HEK293T (cell line): ENCODE measurements around the gene GPR39.

Experiments
- CTCF ChIA-PET: fragments of 350-600 bp; formaldehyde crosslinking; extraction: SDS; loops from one replicate; lab custom pipeline; 2021; ENCODE audit warnings: antibody characterized with exemption, inconsistent platforms; lab: Yijun Ruan, JAX
- POLR2A ChIA-PET: fragments of 350-600 bp; formaldehyde crosslinking; extraction: SDS; loops from one replicate; lab custom pipeline; 2020; ENCODE audit warnings: antibody characterized with exemption, inconsistent platforms; lab: Yijun Ruan, JAX
- DNase-seq: peaks from one replicate; pipeline ENCODE4 v3.0.0; 2012; ENCODE audit warnings: mixed read lengths; ENCODE audit errors: extremely low spot score
- ARNT ChIP-seq: fragments of 450-650 bp; IDR thresholded peaks from 2 replicates; pipeline ENCODE4 v1.6.1; 2017; ENCODE audit warnings: mild to moderate bottlenecking
- BHLHE40 ChIP-seq: fragments of 450-650 bp; IDR thresholded peaks from 2 replicates; pipeline ENCODE4 v1.6.1; 2016; ENCODE audit warnings: mild to moderate bottlenecking, moderate library complexity, borderline replicate concordance
- CTBP1 ChIP-seq: fragments of 450-650 bp; IDR thresholded peaks from 2 replicates; pipeline ENCODE4 v1.6.1; 2016; ENCODE audit warnings: borderline replicate concordance
- ELF4 ChIP-seq: fragments of 450-650 bp; IDR thresholded peaks from 2 replicates; pipeline ENCODE4 v1.6.1; 2017; ENCODE audit warnings: antibody characterized with exemption
- FOXA1 ChIP-seq: fragments of 450-650 bp; IDR thresholded peaks from 2 replicates; pipeline ENCODE4 v1.6.1; 2016; ENCODE audit warnings: mild to moderate bottlenecking
- FOXK2 ChIP-seq: fragments of 450-650 bp; IDR thresholded peaks from 2 replicates; pipeline ENCODE4 v1.6.1; 2016; ENCODE audit warnings: mild to moderate bottlenecking
- FOXM1 ChIP-seq: fragments of 450-650 bp; IDR thresholded peaks from 2 replicates; pipeline ENCODE4 v1.6.1; 2017; ENCODE audit warnings: mild to moderate bottlenecking, borderline replicate concordance
- HDGF ChIP-seq: fragments of 450-650 bp; IDR thresholded peaks from 2 replicates; pipeline ENCODE4 v1.6.1; 2017; ENCODE audit warnings: antibody characterized with exemption, borderline replicate concordance
- L3MBTL2 ChIP-seq: fragments of 450-650 bp; conservative IDR thresholded peaks from 2 replicates; pipeline ENCODE4 v1.6.1; 2016; ENCODE audit warnings: mild to moderate bottlenecking
- LEF1 ChIP-seq: fragments of 450-650 bp; IDR thresholded peaks from 2 replicates; pipeline ENCODE4 v1.6.1; 2017; ENCODE audit warnings: mild to moderate bottlenecking, borderline replicate concordance
- NFRKB ChIP-seq: fragments of 450-650 bp; IDR thresholded peaks from 2 replicates; pipeline ENCODE4 v1.6.1; 2016; ENCODE audit warnings: mild to moderate bottlenecking, moderate library complexity
- SP1 ChIP-seq: fragments of 450-650 bp; IDR thresholded peaks from 2 replicates; pipeline ENCODE4 v1.6.1; 2017
- SUZ12 ChIP-seq: fragments of 450-650 bp; IDR thresholded peaks from 2 replicates; pipeline ENCODE4 v1.6.1; 2016; ENCODE audit warnings: mild to moderate bottlenecking
- TARDBP ChIP-seq: fragments of 450-650 bp; IDR thresholded peaks from 2 replicates; pipeline ENCODE4 v1.6.1; 2016
- ZNF384 ChIP-seq: fragments of 450-650 bp; IDR thresholded peaks from 2 replicates; pipeline ENCODE4 v1.6.1; 2016
- TF ChIP-seq, protein P1 (sequence below): fragments of 450-650 bp; IDR thresholded peaks from 2 replicates; pipeline ENCODE4 v1.6.1; 2016

GPR39 gene

DNA sequence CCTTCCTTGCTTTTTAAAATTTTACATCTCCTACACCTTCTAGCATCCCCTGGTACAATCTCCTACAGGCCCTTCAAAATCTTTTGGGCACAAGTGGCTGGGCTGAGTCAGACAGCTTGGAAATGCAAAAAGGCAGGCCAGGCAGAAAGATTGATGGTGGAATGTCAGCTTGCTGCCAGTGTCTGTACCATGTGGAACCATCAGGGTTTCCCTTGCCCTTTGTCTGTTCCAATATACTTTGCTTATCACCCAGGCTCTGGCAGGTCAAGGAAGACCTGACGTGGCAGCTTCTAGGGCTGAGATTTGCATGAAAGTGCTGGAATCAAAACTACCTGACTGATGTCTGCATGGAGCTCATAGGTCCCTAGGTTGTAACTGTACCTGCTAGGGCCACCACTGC lies 33.3 kb downstream of the GPR39 start:
- POLR2A ChIA-PET, result no interaction called here
- CTCF ChIA-PET, result interaction anchor here (1.3 to 1.4 kb wide), 2 partner anchors 22 to 101 kb away, joined by 3 to 6 read pairs; no protein-coding TSS in a partner anchor
- TF ChIP-seq SUZ12 (no peak), ARNT (no peak), ZNF384 (no peak), L3MBTL2 (no peak), BHLHE40 (no peak), LEF1 (no peak), FOXK2 (no peak), FOXM1 (no peak), TARDBP (no peak), FOXA1 (no peak), ELF4 (no peak), CTBP1 (no peak), NFRKB (no peak), HDGF (no peak)
- TF ChIP-seq, protein P1, sequence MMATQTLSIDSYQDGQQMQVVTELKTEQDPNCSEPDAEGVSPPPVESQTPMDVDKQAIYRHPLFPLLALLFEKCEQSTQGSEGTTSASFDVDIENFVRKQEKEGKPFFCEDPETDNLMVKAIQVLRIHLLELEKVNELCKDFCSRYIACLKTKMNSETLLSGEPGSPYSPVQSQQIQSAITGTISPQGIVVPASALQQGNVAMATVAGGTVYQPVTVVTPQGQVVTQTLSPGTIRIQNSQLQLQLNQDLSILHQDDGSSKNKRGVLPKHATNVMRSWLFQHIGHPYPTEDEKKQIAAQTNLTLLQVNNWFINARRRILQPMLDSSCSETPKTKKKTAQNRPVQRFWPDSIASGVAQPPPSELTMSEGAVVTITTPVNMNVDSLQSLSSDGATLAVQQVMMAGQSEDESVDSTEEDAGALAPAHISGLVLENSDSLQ, result no peak
- no peak for DNase-seq

GRCh38 chr2:132460781-132461180 lies 44.2 kb downstream of the GPR39 start:
- POLR2A ChIA-PET, result no interaction called here
- DNase-seq, result no peak
- TF ChIP-seq NFRKB (no peak), ELF4 (no peak), ZNF384 (no peak), FOXM1 (no peak), BHLHE40 (no peak), SP1 (no peak), CTBP1 (no peak), ARNT (no peak), TARDBP (no peak), FOXA1 (no peak), SUZ12 (no peak), HDGF (no peak), LEF1 (no peak), FOXK2 (no peak), L3MBTL2 (no peak)
- TF ChIP-seq, protein P1, result no peak
- CTCF ChIA-PET, result no interaction called here

GRCh38 chr2:132462236-132462635 lies 45.6 kb downstream of the GPR39 start:
- DNase-seq, result no peak
- TF ChIP-seq NFRKB (no peak), FOXA1 (no peak), ELF4 (no peak), BHLHE40 (no peak), ZNF384 (no peak), CTBP1 (no peak), LEF1 (no peak), ARNT (no peak), TARDBP (no peak), HDGF (no peak), FOXK2 (no peak)
- TF ChIP-seq, protein P1, result no peak
- CTCF ChIA-PET, result no interaction called here
- POLR2A ChIA-PET, result no interaction called here

GRCh38 chr2:132463719-132464118 lies 47.1 kb downstream of the GPR39 start:
- POLR2A ChIA-PET, result no interaction called here
- CTCF ChIA-PET, result no interaction called here
- DNase-seq, result no peak
- TF ChIP-seq ARNT, result no peak
- no peak for TF ChIP-seq ZNF384
- TF ChIP-seq CTBP1, result no peak
- TF ChIP-seq L3MBTL2, result no peak
- TF ChIP-seq, protein P1, result no peak
- no peak for TF ChIP-seq FOXK2
- TF ChIP-seq TARDBP, result no peak
- no peak for TF ChIP-seq SP1
- TF ChIP-seq FOXA1, result no peak
- no peak for TF ChIP-seq BHLHE40
- TF ChIP-seq FOXM1, result no peak
- TF ChIP-seq ELF4, result no peak
- TF ChIP-seq HDGF, result no peak
- no peak for TF ChIP-seq NFRKB
- no peak for TF ChIP-seq LEF1

DNA sequence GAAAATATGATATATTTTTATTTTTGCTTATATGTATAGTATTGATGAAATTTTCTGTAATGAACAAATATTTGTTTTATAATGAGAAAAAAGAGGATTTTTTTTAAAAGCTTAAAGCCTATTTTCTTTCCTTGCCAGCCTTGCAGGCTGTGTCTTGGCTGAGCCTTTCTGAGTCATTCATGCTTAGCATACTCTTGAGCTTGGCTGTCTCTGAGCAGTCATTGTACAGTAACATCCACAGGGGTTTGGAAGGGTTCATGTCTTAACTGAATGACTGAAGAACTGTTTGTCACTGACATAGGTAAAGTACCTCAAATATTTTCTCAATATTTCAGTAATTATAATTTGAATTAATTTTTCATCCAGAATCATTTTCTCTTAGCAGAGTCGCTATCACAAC lies 49.3 kb downstream of the GPR39 start:
- ChIA-PET POLR2A (no interaction called here), CTCF (interaction anchor here (0.6 kb wide), 1 partner anchor 55 kb away, joined by 3 read pairs; no protein-coding TSS in a partner anchor)
- no peak for DNase-seq
- TF ChIP-seq FOXM1 (no peak), CTBP1 (no peak), SP1 (no peak), FOXA1 (no peak), TARDBP (no peak), FOXK2 (no peak), BHLHE40 (no peak)
- TF ChIP-seq, protein P1, result no peak
